Uterus (tissue), 4 donors: ENCODE results near the gene IFITM10. TPM values are rescaled to one million over a fixed set of nuclear protein-coding genes. Genes with fewer than 3 reads are reported as not detected.

Source experiments
- DNase-seq, 2 donors: peaks; one replicate each; pipeline ENCODE4 v3.0.0-alpha.2; 2019 to 2020
- H3K27ac ChIP-seq, 2 donors: fragments of 200-600 bp; sonication (generic); 1 replicate in 1 of 2; 2 replicates in 1 of 2; pipeline ENCODE4 v1.5.1; 2016 to 2018
- H3K27me3 ChIP-seq, 2 donors: fragments of 200-600 bp; sonication (generic); one replicate each; pipeline ENCODE4 v1.5.1; 2018 to 2019; ENCODE audit warnings: control low read depth in 1 of 2
- H3K36me3 ChIP-seq, 2 donors: fragments of 200-600 bp; sonication (generic); one replicate each; pipeline ENCODE4 v1.5.1; 2019; ENCODE audit warnings: control low read depth in 1 of 2
- H3K4me1 ChIP-seq, 2 donors: fragments of 200-600 bp; sonication (generic); one replicate each; pipeline ENCODE4 v1.5.1; 2018 to 2019; ENCODE audit warnings: control low read depth in 1 of 2
- H3K4me3 ChIP-seq, 2 donors: fragments of 200-600 bp; sonication (generic); 1 replicate in 1 of 2; 2 replicates in 1 of 2; pipeline ENCODE4 v1.5.1; 2018 to 2019; ENCODE audit warnings: mild to moderate bottlenecking in 1 of 2
- H3K9me3 ChIP-seq, 2 donors: fragments of 200-600 bp; sonication (generic); one replicate each; pipeline ENCODE4 v1.5.1; 2019; ENCODE audit warnings: control low read depth in 1 of 2
- CTCF ChIP-seq, 4 experiments: fragments of 200-600 bp in 2 of 4; fragments of 450-650 bp in 2 of 4; sonication (generic) in 2 of 4; IDR thresholded peaks; one replicate each; pipeline ENCODE4 v1.5.1; 2016 to 2019; ENCODE audit warnings: antibody characterized with exemption in 4 of 4, mild to moderate bottlenecking in 2 of 4, moderate library complexity in 1 of 4
- POLR2A ChIP-seq, 2 donors: fragments of 450-650 bp; IDR thresholded peaks; one replicate each; pipeline ENCODE4 v1.6.1; 2016; ENCODE audit warnings: antibody characterized with exemption in 2 of 2, mild to moderate bottlenecking in 1 of 2, moderate library complexity in 1 of 2
- intact Hi-C: fragments of 100-400 bp; cut with DNase I; formaldehyde crosslinking; loops from one replicate; pipeline ENCODE4 v1.15.1; 2023; ENCODE audit warnings: low total_unique reads
- total RNA-seq, 4 donors: library from RNA; depleted of rRNA in 3 of 4; stranded (reverse); fragments of >200 nt in 3 of 4; gene quantifications; one replicate each; pipeline versions ENCODE4 v1.1.0 to v1.2.4, GENCODE V29; 2014 to 2023
- donor health status: DM: yes; HTN: yes; CAD: no.

Gene IFITM10
- total RNA-seq, 4 donors from 2014 or later = 0.85 TPM; not detected in 3

- Histone ChIP-seq H3K4me1 (peaks cover 0 to 10% of the 10 kb centered on the region in 2 donors), H3K27ac (no peak overlapping the region), H3K4me3 (no peak overlapping the region), H3K27me3 (peaks cover 0 to 3% of the 10 kb centered on the region in 2 donors), H3K9me3 (no peaks in the 10 kb centered on the region), H3K36me3 (no peaks in the 10 kb centered on the region)
- no peak for TF ChIP-seq POLR2A (IDR thresholded peaks at IDR 0.05)
- no peak for TF ChIP-seq CTCF (IDR thresholded peaks at IDR 0.05)
- intact Hi-C loops = no loop called here
- DNase-seq = no peak
Observed at GRCh38 chr11:1746511-1746931, 3.9 kb downstream of the IFITM10 start.

GRCh38 chr11:1745701-1746320 lies 4.6 kb downstream of the IFITM10 start:
- Histone ChIP-seq H3K27ac (no peak overlapping the region), H3K4me3 (no peak overlapping the region), H3K36me3 (no peaks in the 10 kb centered on the region), H3K27me3 (peaks cover 0 to 3% of the 10 kb centered on the region in 2 donors), H3K9me3 (no peaks in the 10 kb centered on the region), H3K4me1 (peaks cover 0 to 10% of the 10 kb centered on the region in 2 donors)
- intact Hi-C loops = no loop called here
- DNase-seq = no peak
- TF ChIP-seq POLR2A (IDR thresholded peaks at IDR 0.05) (no peak), CTCF (IDR thresholded peaks at IDR 0.05) (no peak)

- TF ChIP-seq CTCF (IDR thresholded peaks at IDR 0.05) (no peak), POLR2A (IDR thresholded peaks at IDR 0.05) (no peak)
- H3K36me3 ChIP-seq = no peaks in the 10 kb centered on the region
- DNase-seq = no peak
- H3K9me3 ChIP-seq = no peaks in the 10 kb centered on the region
- intact Hi-C loops = no loop called here
- H3K27ac ChIP-seq = no peak overlapping the region
- H3K4me1 ChIP-seq = peaks cover 0 to 10% of the 10 kb centered on the region in 2 donors
- H3K27me3 ChIP-seq = peaks cover 0 to 3% of the 10 kb centered on the region in 2 donors
- H3K4me3 ChIP-seq = no peak overlapping the region
Observed at GRCh38 chr11:1744891-1745700, 5.3 kb downstream of the IFITM10 start.

GRCh38 chr11:1744137-1744886 lies 6.1 kb downstream of the IFITM10 start:
- H3K27ac ChIP-seq = no peak overlapping the region
- DNase-seq = no peak
- intact Hi-C loops = no loop called here
- H3K4me1 ChIP-seq = peaks cover 0 to 5% of the 10 kb centered on the region in 2 donors
- no peak overlapping the region for H3K4me3 ChIP-seq
- TF ChIP-seq CTCF (IDR thresholded peaks at IDR 0.05) = no peak
- TF ChIP-seq POLR2A (IDR thresholded peaks at IDR 0.05) = no peak
- no peaks in the 10 kb centered on the region for H3K9me3 ChIP-seq
- no peaks in the 10 kb centered on the region for H3K36me3 ChIP-seq
- H3K27me3 ChIP-seq = peaks cover 0 to 3% of the 10 kb centered on the region in 2 donors
